K562 (cell line): ENCODE data around the gene YBEY. TPM values are rescaled to one million over a fixed set of nuclear protein-coding genes. Genes with fewer than 3 reads are reported as not detected.

Experiments used
- ARID2 ChIP-seq: fragments of 450-650 bp; IDR thresholded peaks from 2 replicates; pipeline ENCODE4 v1.6.1; 2017; ENCODE audit warnings: antibody characterized with exemption, mild to moderate bottlenecking
- BRD9 ChIP-seq: fragments of 450-650 bp; IDR thresholded peaks from 2 replicates; pipeline ENCODE4 v1.6.1; 2018; ENCODE audit warnings: low read depth; ENCODE audit not compliant: partially characterized antibody
- EZH2 ChIP-seq: IDR thresholded peaks from 2 replicates; pipeline ENCODE4 v1.6.1; 2012; ENCODE audit warnings: low read depth, mild to moderate bottlenecking, inconsistent platforms, low read length, borderline replicate concordance
- HMG20B ChIP-seq: fragments of 250-450 bp; sonication (Bioruptor Pico); IDR thresholded peaks from 2 replicates; pipeline ENCODE4 v1.5.0; 2021; ENCODE audit warnings: mild to moderate bottlenecking
- MAFG ChIP-seq: fragments of 450-650 bp; conservative IDR thresholded peaks from 2 replicates; pipeline ENCODE4 v1.6.1; 2016; ENCODE audit warnings: missing genetic modification characterization, missing compliant biosample characterization
- NFIC ChIP-seq: fragments of 450-650 bp; IDR thresholded peaks from 2 replicates; pipeline ENCODE4 v1.6.1; 2017; ENCODE audit warnings: mild to moderate bottlenecking, inconsistent platforms
- PKNOX1 ChIP-seq: fragments of 450-650 bp; IDR thresholded peaks from 2 replicates; pipeline ENCODE4 v1.6.1; 2016
- POLR3A ChIP-seq: IDR thresholded peaks from 2 replicates; pipeline ENCODE4 v1.6.1; 2011; ENCODE audit warnings: borderline replicate concordance, mild to moderate bottlenecking, moderate library complexity; ENCODE audit not compliant: insufficient read length, insufficient read depth; ENCODE audit errors: extremely low read depth
- SMC3 ChIP-seq: conservative IDR thresholded peaks from 2 replicates; pipeline ENCODE4 v1.6.1; 2011; ENCODE audit warnings: low read depth, low read length, improper control_type of control experiment; ENCODE audit not compliant: insufficient read depth
- SOX6 ChIP-seq: fragments of 450-650 bp; IDR thresholded peaks from 2 replicates; pipeline ENCODE4 v1.6.1; 2014; ENCODE audit warnings: mild to moderate bottlenecking
- THRA ChIP-seq: fragments of 450-650 bp; IDR thresholded peaks from 2 replicates; pipeline ENCODE4 v1.6.1; 2017; ENCODE audit warnings: mild to moderate bottlenecking, moderate library complexity
- TRIM24 ChIP-seq, 2 experiments: fragments of 450-650 bp; IDR thresholded peaks; 2 replicates each; pipeline ENCODE4 v1.6.1; 2016
- TRIM28 ChIP-seq: fragments of 450-650 bp; IDR thresholded peaks from 2 replicates; pipeline ENCODE4 v1.6.1; 2017
- TSHZ1 ChIP-seq: fragments of 250-450 bp; sonication (Bioruptor Pico); IDR thresholded peaks from 2 replicates; pipeline ENCODE4 v1.4.0; 2020; ENCODE audit warnings: mild to moderate bottlenecking, moderate library complexity
- ZBTB1 ChIP-seq: sonication (generic); formaldehyde crosslinking; IDR thresholded peaks from 2 replicates; pipeline ENCODE4 v1.8.1; 2023; ENCODE audit warnings: missing genetic modification reagents, low read depth, mild to moderate bottlenecking, borderline replicate concordance
- ZBTB11 ChIP-seq, 3 experiments: fragments of 200-800 bp in 1 of 3; fragments of 250-450 bp in 1 of 3; fragments of 450-650 bp in 1 of 3; sonication (Bioruptor Pico) in 1 of 3; sonication (Bioruptor generic) in 1 of 3; formaldehyde crosslinking in 1 of 3; IDR thresholded peaks; 2 replicates each; pipeline versions ENCODE4 v1.6.1 to v1.8.0; 2016 to 2022; ENCODE audit warnings: mild to moderate bottlenecking in 2 of 3, missing genetic modification characterization in 2 of 3, missing compliant biosample characterization in 1 of 3, moderate library complexity in 1 of 3
- ZC3H4 ChIP-seq: sonication (generic); formaldehyde crosslinking; IDR thresholded peaks from 2 replicates; pipeline ENCODE4 v1.9.0; 2021; ENCODE audit warnings: missing genetic modification reagents, borderline replicate concordance
- ZNF224 ChIP-seq: sonication (generic); formaldehyde crosslinking; IDR thresholded peaks from 2 replicates; pipeline ENCODE4 v1.8.0; 2022; ENCODE audit warnings: mild to moderate bottlenecking, missing genetic modification reagents
- ZNF274 ChIP-seq: IDR thresholded peaks from 2 replicates; pipeline ENCODE4 v1.6.1; 2011; ENCODE audit warnings: low read depth, mild to moderate bottlenecking, low read length, moderate library complexity, borderline replicate concordance
- ZNF445 ChIP-seq: fragments of 250-450 bp; sonication (Bioruptor Pico); IDR thresholded peaks from 2 replicates; pipeline ENCODE4 v1.4.0; 2020; ENCODE audit warnings: low read depth, mild to moderate bottlenecking, moderate library complexity
- polyA plus RNA-seq, 8 experiments: library from polyadenylated mRNA; depleted of rRNA in 4 of 8; stranded (reverse) in 5 of 8; unstranded in 3 of 8; fragments of >200 nt; fragmentation: Nextera tagmentation in 2 of 8; fragmentation: Illumina TruSeq in 1 of 8; extraction: Ambion mirVana in 2 of 8; extraction: Trizol in 1 of 8; gene quantifications; 2 replicates each; pipeline versions ENCODE4 v1.2.1 to v1.2.3, GENCODE V29; 2011 to 2014; ENCODE audit warnings: inconsistent platforms in 1 of 8, missing spikeins in 1 of 8
- total RNA-seq, 7 experiments: library from RNA; depleted of rRNA in 6 of 7; stranded (reverse); fragments of >200 nt in 6 of 7; fragmentation: Illumina TruSeq in 2 of 7; extraction: Trizol in 2 of 7; gene quantifications; 2 replicates each; pipeline versions ENCODE4 v1.2.1 to v1.2.3, GENCODE V29; 2011 to 2021; ENCODE audit warnings: low replicate concordance in 1 of 7

Gene YBEY
- total and polyA plus RNA-seq, 9 of the 15 experiments (the other 6 are each of a cell fraction or from before 2014, with no cell fraction given) = 6.4 to 28.0 (median 12.4) TPM

GRCh38 chr21:46284077-46284644 is 2.0 kb upstream of the YBEY start (continued):
- no peak; the same call in 1 of the 2 replicates for TF ChIP-seq ZBTB1 (CRISPR knock-in tag)
- no peak for TF ChIP-seq BRD9
- TF ChIP-seq TRIM28 = peak; percentile 71; the same call in 1 of the 2 replicates
- TF ChIP-seq POLR3A = no peak
- TF ChIP-seq ZNF274 = no peak
- no peak for TF ChIP-seq ZC3H4 (CRISPR knock-in tag)
- TF ChIP-seq TSHZ1 (CRISPR knock-in tag) = no peak
- TF ChIP-seq ZNF445 (CRISPR knock-in tag) = peak; percentile 70; the same call in 1 of the 2 replicates
- no peak for TF ChIP-seq THRA
- no peak for TF ChIP-seq ZNF224 (CRISPR knock-in tag)
- no peak for TF ChIP-seq EZH2
- TF ChIP-seq HMG20B (CRISPR knock-in tag) = no peak
- TF ChIP-seq MAFG (tag) = no peak
- TF ChIP-seq NFIC = 0 out of 2 replicates have a peak, but pooled peaks have one; percentile 9
- peak; percentile 39 to 42; a peak in 1 of 4 replicates for TF ChIP-seq TRIM24 (IDR thresholded peaks at IDR 0.05)
- TF ChIP-seq PKNOX1 = no peak
- no peak for TF ChIP-seq SMC3
- TF ChIP-seq SOX6 = no peak
- TF ChIP-seq ARID2 = no peak
- no peak; a peak in 1 of 6 replicates for TF ChIP-seq ZBTB11 (CRISPR knock-in tag; IDR thresholded peaks at IDR 0.05)
